ENCODE measurements around the gene BRWD1.
A peak's percentile ranks its signal among the peaks of the same experiment; 100 is the strongest.
"Not testable (repeated sequence)": the region's sequence is repeated elsewhere in the genome, so short reads cannot be mapped to it uniquely, and the experiment has no call there.

Gene BRWD1

GRCh38 chr21:39281207-39281606 is 32.2 kb downstream of the BRWD1 start:
- DNase-seq = no peak

GRCh38 chr21:39269620-39270019 is 43.8 kb downstream of the BRWD1 start:
- no peak for DNase-seq

- no peak for DNase-seq
These were observed 47.8 kb downstream of the BRWD1 start for GRCh38 chr21:39265603-39266002.

GRCh38 chr21:39263372-39263771 is 50.1 kb downstream of the BRWD1 start:
- no peak for DNase-seq

- no peak for DNase-seq
These were observed 55.2 kb downstream of the BRWD1 start for GRCh38 chr21:39258207-39258606.

GRCh38 chr21:39251326-39251725 is 62.1 kb downstream of the BRWD1 start:
- DNase-seq = no peak

- DNase-seq = no peak
These were observed 75.2 kb downstream of the BRWD1 start for GRCh38 chr21:39238275-39238674.

- no peak for DNase-seq
These were observed 80.6 kb downstream of the BRWD1 start for GRCh38 chr21:39232861-39233291.

- DNase-seq = no peak
These were observed 88.5 kb downstream of the BRWD1 start for GRCh38 chr21:39224930-39225329.

- no peak for DNase-seq
These were observed 91.4 kb downstream of the BRWD1 start for GRCh38 chr21:39221997-39222486.

GRCh38 chr21:39221282-39221996 is 92.0 kb downstream of the BRWD1 start:
- DNase-seq = no peak

GRCh38 chr21:39220875-39221274 is 92.6 kb downstream of the BRWD1 start:
- not testable (repeated sequence) for DNase-seq

GRCh38 chr21:39220150-39220549 is 93.3 kb downstream of the BRWD1 start:
- DNase-seq = no peak

- DNase-seq = no peak
These were observed 95.4 kb downstream of the BRWD1 start for GRCh38 chr21:39218082-39218409.

GRCh38 chr21:39217356-39218081 is 95.9 kb downstream of the BRWD1 start:
- peak; percentile 86 for DNase-seq

GRCh38 chr21:39216290-39216689 is 97.1 kb downstream of the BRWD1 start:
- DNase-seq = no peak

GRCh38 chr21:39215078-39215477 is 98.4 kb downstream of the BRWD1 start:
- DNase-seq = no peak

- DNase-seq = no peak
These were observed 104.1 kb downstream of the BRWD1 start for GRCh38 chr21:39209334-39209688.

GRCh38 chr21:39208624-39209333 is 104.7 kb downstream of the BRWD1 start:
- no peak for DNase-seq

GRCh38 chr21:39204134-39204533 is 109.3 kb downstream of the BRWD1 start:
- DNase-seq = no peak

- DNase-seq = no peak
These were observed 114.6 kb downstream of the BRWD1 start for GRCh38 chr21:39198800-39199199.

- DNase-seq = no peak
These were observed 115.8 kb downstream of the BRWD1 start for GRCh38 chr21:39197448-39198233.

GRCh38 chr21:39196838-39197237 is 116.6 kb downstream of the BRWD1 start:
- no peak for DNase-seq

Measured in DMS 273 treated with DMSO at 0.1 percent for 48 hours (cell line).